A549 (cell line): Measurements from ENCODE around the gene TCF4. TPM values are rescaled to one million over a fixed set of nuclear protein-coding genes. Genes with fewer than 3 reads are reported as not detected.

Source experiments
- ATAC-seq, 2 experiments: fragments of 200-7000 bp in 1 of 2; fragments of >200 bp in 1 of 2; cut with Nextera tagmentation in 1 of 2; cut with Tn5 transposase in 1 of 2; 3 replicates each; pipeline versions ENCODE4 v1.8.0 to v1.9.1; 2018 to 2020; ENCODE audit warnings: mild to moderate bottlenecking in 1 of 2, moderate library complexity in 1 of 2
- CTCF ChIA-PET: fragments of 300-600 bp; sonication (Branson Sonifier 250); formaldehyde crosslinking; extraction: SDS; loops from one replicate; lab custom pipeline; 2021; ENCODE audit warnings: antibody characterized with exemption, inconsistent platforms; lab: Yijun Ruan, JAX
- POLR2A ChIA-PET: fragments of 350-600 bp; formaldehyde crosslinking; extraction: SDS; loops from one replicate; lab custom pipeline; 2021; ENCODE audit warnings: antibody characterized with exemption, inconsistent platforms; lab: Yijun Ruan, JAX
- DNase-seq, 2 experiments: peaks; one replicate each; pipeline versions ENCODE4 v3.0.0 to v3.0.0-alpha.2; 2011 to 2016; ENCODE audit warnings: low read depth in 1 of 2, low spot score in 1 of 2
- FAIRE-seq: peaks from 2 replicates; lab custom pipeline; 2011; peaks lifted over from hg19 to GRCh38; lab: Jason Lieb, UNC
- H3K27ac ChIP-seq, 2 experiments: fragments of >200 bp; sonication (Bioruptor Twin); formaldehyde crosslinking; 3 replicates each; pipeline ENCODE4 v1.5.1; 2016 to 2017
- H3K4me1 ChIP-seq: fragments of >200 bp; sonication (Bioruptor Twin); formaldehyde crosslinking; 3 replicates; pipeline ENCODE4 v1.6.1; 2016
- H3K4me2 ChIP-seq: fragments of >200 bp; sonication (Bioruptor Twin); formaldehyde crosslinking; 3 replicates; pipeline ENCODE4 v1.6.1; 2016
- H3K4me3 ChIP-seq: fragments of >200 bp; sonication (Bioruptor Twin); formaldehyde crosslinking; 3 replicates; pipeline ENCODE4 v1.5.1; 2016
- H3K9me3 ChIP-seq: fragments of >200 bp; sonication (Bioruptor Twin); formaldehyde crosslinking; 3 replicates; pipeline ENCODE4 v1.6.1; 2016
- CBX8 ChIP-seq: fragments of 200-600 bp; sonication (generic); IDR thresholded peaks from 2 replicates; pipeline ENCODE4 v1.6.1; 2016
- CHD4 ChIP-seq: fragments of 200-600 bp; sonication (generic); IDR thresholded peaks from 2 replicates; pipeline ENCODE4 v1.6.1; 2016; ENCODE audit warnings: antibody characterized with exemption, mild to moderate bottlenecking, borderline replicate concordance
- EHF ChIP-seq: fragments of 250-450 bp; sonication (Bioruptor Pico); IDR thresholded peaks from 2 replicates; pipeline ENCODE4 v1.5.0; 2020; ENCODE audit warnings: mild to moderate bottlenecking
- ELK1 ChIP-seq: fragments of 150-350 bp; IDR thresholded peaks from 2 replicates; pipeline ENCODE4 v1.6.1; 2014; ENCODE audit warnings: low read depth, mild to moderate bottlenecking, low read length
- EP300 ChIP-seq, 2 experiments: fragments of >200 bp; sonication (Bioruptor Twin); formaldehyde crosslinking; IDR thresholded peaks; 2 replicates in 1 of 2; 3 replicates in 1 of 2; pipeline ENCODE4 v1.6.1; 2016 to 2017
- ESRRA ChIP-seq: fragments of 150-350 bp; IDR thresholded peaks from 2 replicates; pipeline ENCODE4 v1.6.1; 2014; ENCODE audit warnings: mild to moderate bottlenecking, low read length, borderline replicate concordance
- FOSB ChIP-seq: fragments of 250-450 bp; sonication (Bioruptor Pico); IDR thresholded peaks from 2 replicates; pipeline ENCODE4 v1.5.0; 2020; ENCODE audit warnings: mild to moderate bottlenecking, moderate library complexity
- FOXS1 ChIP-seq: fragments of 250-450 bp; sonication (Bioruptor Pico); IDR thresholded peaks from 2 replicates; pipeline ENCODE4 v1.5.0; 2020; ENCODE audit warnings: mild to moderate bottlenecking, moderate library complexity
- GATA3 ChIP-seq: IDR thresholded peaks from 2 replicates; pipeline ENCODE4 v1.6.1; 2012; ENCODE audit warnings: borderline replicate concordance
- HDAC2 ChIP-seq: fragments of 200-600 bp; sonication (generic); IDR thresholded peaks from 2 replicates; pipeline ENCODE4 v1.6.1; 2016
- HEYL ChIP-seq: fragments of 250-450 bp; sonication (Bioruptor Pico); IDR thresholded peaks from 2 replicates; pipeline ENCODE4 v1.8.0; 2021; ENCODE audit warnings: mild to moderate bottlenecking, moderate library complexity
- HMGXB4 ChIP-seq: fragments of 250-450 bp; sonication (Bioruptor Pico); IDR thresholded peaks from 2 replicates; pipeline ENCODE4 v1.5.0; 2021; ENCODE audit warnings: mild to moderate bottlenecking, moderate library complexity, borderline replicate concordance
- HOXA7 ChIP-seq: fragments of 250-450 bp; sonication (Bioruptor Pico); IDR thresholded peaks from 2 replicates; pipeline ENCODE4 v1.5.0; 2020; ENCODE audit warnings: mild to moderate bottlenecking, moderate library complexity
- HOXB13 ChIP-seq: fragments of 250-450 bp; sonication (Bioruptor Pico); IDR thresholded peaks from 2 replicates; pipeline ENCODE4 v1.5.0; 2020; ENCODE audit warnings: low read depth, mild to moderate bottlenecking, moderate library complexity
- JUNB ChIP-seq: fragments of >200 bp; sonication (Bioruptor Twin); formaldehyde crosslinking; IDR thresholded peaks from 2 replicates; pipeline ENCODE4 v1.6.1; 2016
- MAZ ChIP-seq: fragments of 150-350 bp; IDR thresholded peaks from 2 replicates; pipeline ENCODE4 v1.6.1; 2014; ENCODE audit warnings: antibody characterized with exemption, low read depth, low read length, borderline replicate concordance
- POLR2A ChIP-seq: IDR thresholded peaks from 2 replicates; pipeline ENCODE4 v1.6.1; 2012; ENCODE audit warnings: mild to moderate bottlenecking, low read length
- POLR2AphosphoS2 ChIP-seq: conservative IDR thresholded peaks from 2 replicates; pipeline ENCODE4 v1.6.1; 2012; ENCODE audit warnings: low read length, improper control_type of control experiment, inconsistent platforms
- RARB ChIP-seq: fragments of 250-450 bp; sonication (Bioruptor Pico); IDR thresholded peaks from 2 replicates; pipeline ENCODE4 v1.8.0; 2021; ENCODE audit warnings: mild to moderate bottlenecking, moderate library complexity
- REST ChIP-seq: fragments of 200-600 bp; sonication (generic); IDR thresholded peaks from 2 replicates; pipeline ENCODE4 v1.6.1; 2016; ENCODE audit warnings: antibody characterized with exemption, mild to moderate bottlenecking, moderate library complexity
- RNF2 ChIP-seq: fragments of 200-600 bp; sonication (generic); IDR thresholded peaks from 2 replicates; pipeline ENCODE4 v1.6.1; 2016; ENCODE audit warnings: low read depth, mild to moderate bottlenecking, antibody characterized with exemption, moderate library complexity, borderline replicate concordance
- SMC3 ChIP-seq: fragments of >200 bp; sonication (Bioruptor Twin); formaldehyde crosslinking; IDR thresholded peaks from 3 replicates; pipeline ENCODE4 v1.6.1; 2018; ENCODE audit warnings: inconsistent platforms
- SREBF2 ChIP-seq: fragments of 450-650 bp; IDR thresholded peaks from 2 replicates; pipeline ENCODE4 v1.6.1; 2014; ENCODE audit warnings: mild to moderate bottlenecking, moderate library complexity
- TFCP2L1 ChIP-seq: fragments of 250-450 bp; sonication (Bioruptor Pico); IDR thresholded peaks from 2 replicates; pipeline ENCODE4 v1.5.0; 2021; ENCODE audit warnings: mild to moderate bottlenecking
- TP53 ChIP-seq: fragments of 250-450 bp; sonication (Bioruptor Pico); IDR thresholded peaks from 2 replicates; pipeline ENCODE4 v1.5.0; 2021; ENCODE audit warnings: mild to moderate bottlenecking, moderate library complexity
- ZC3H11A ChIP-seq: fragments of 450-650 bp; IDR thresholded peaks from 2 replicates; pipeline ENCODE4 v1.6.1; 2014; ENCODE audit warnings: antibody characterized with exemption, mild to moderate bottlenecking
- ZFP36 ChIP-seq: fragments of 450-650 bp; IDR thresholded peaks from 2 replicates; pipeline ENCODE4 v1.6.1; 2014; ENCODE audit warnings: borderline replicate concordance; ENCODE audit not compliant: partially characterized antibody
- WGBS: methylation state at CpG from one replicate; pipeline ENCODE4 v1.1.6; 2017; ENCODE audit errors: missing lambda C conversion rate; 5-methylcytosine and 5-hydroxymethylcytosine counted together
- polyA plus RNA-seq, 4 experiments: library from polyadenylated mRNA; depleted of rRNA in 3 of 4; stranded (reverse); fragments of >200 nt; fragmentation: RNase III in 1 of 4; extraction: RNeasy Plus Mini Kit Qiagen cat#74134 plus additional on column Dnase treatment in 1 of 4; gene quantifications; 2 replicates in 3 of 4; 3 replicates in 1 of 4; pipeline ENCODE4 v1.2.3, GENCODE V29; 2011 to 2017

The TCF4 gene
- polyA plus RNA-seq, 2 of the 4 experiments (the other 2 are of a cell fraction), result 3.0 to 4.0 TPM

- ChIA-PET POLR2A (no interaction called here), CTCF (no interaction called here)
- Histone ChIP-seq H3K9me3 (no peaks in the 10 kb centered on the region), H3K4me3 (no peak overlapping the region), H3K4me1 (no peaks in the 10 kb centered on the region), H3K27ac (no peak overlapping the region), H3K4me2 (no peak overlapping the region)
- WGBS, result 79% methylated on average over 3 of the region's 3 CpGs
- no peak for DNase-seq
- TF ChIP-seq SMC3 (no peak), POLR2AphosphoS2 (no peak), HOXA7 (CRISPR knock-in tag) (no peak), FOXS1 (CRISPR knock-in tag) (no peak), JUNB (no peak), POLR2A (no peak), MAZ (no peak), HEYL (CRISPR knock-in tag) (no peak), HDAC2 (no peak), HMGXB4 (CRISPR knock-in tag) (no peak), FOSB (CRISPR knock-in tag) (no peak), EHF (CRISPR knock-in tag) (no peak), TFCP2L1 (CRISPR knock-in tag) (no peak), HOXB13 (CRISPR knock-in tag) (no peak)
- no peak for FAIRE-seq
- ATAC-seq, result no peak
Observed at GRCh38 chr18:55396267-55396905, 191.6 kb downstream of the TCF4 start.

- CTCF ChIA-PET, result no interaction called here
- DNase-seq (no peak), ATAC-seq (no peak), FAIRE-seq (no peak)
- no peak overlapping the region for H3K27ac ChIP-seq
- H3K4me1 ChIP-seq, result no peaks in the 10 kb centered on the region
- 89% methylated on average over 5 of the region's 6 CpGs for WGBS
- TF ChIP-seq TP53 (CRISPR knock-in tag), result no peak
- no peak for TF ChIP-seq EP300 (IDR thresholded peaks at IDR 0.05)
- TF ChIP-seq HOXB13 (CRISPR knock-in tag), result no peak
- TF ChIP-seq ELK1, result no peak
- TF ChIP-seq EHF (CRISPR knock-in tag), result no peak
- no peak for TF ChIP-seq REST
- no peak for TF ChIP-seq ZC3H11A
- TF ChIP-seq ESRRA, result no peak
- TF ChIP-seq RARB, result no peak
- no peak for TF ChIP-seq CBX8
- TF ChIP-seq GATA3, result no peak
- TF ChIP-seq ZFP36, result no peak
- TF ChIP-seq HMGXB4 (CRISPR knock-in tag), result no peak
- no peak for TF ChIP-seq RNF2
- no peak for TF ChIP-seq SREBF2
- no peak for TF ChIP-seq CHD4
- POLR2A ChIA-PET, result no interaction called here
- H3K4me2 ChIP-seq, result no peak overlapping the region
- H3K9me3 ChIP-seq, result no peaks in the 10 kb centered on the region
- no peak overlapping the region for H3K4me3 ChIP-seq
Observed at GRCh38 chr18:55395799-55396198, 192.2 kb downstream of the TCF4 start.
